SH-SY5Y (cell line): ENCODE data around the gene PRSS12.

Source experiments
- GATA2 ChIP-seq: IDR thresholded peaks from 2 replicates; pipeline ENCODE4 v1.6.1; 2011; ENCODE audit warnings: mild to moderate bottlenecking, low read depth, low read length
- GATA3 ChIP-seq: IDR thresholded peaks from 2 replicates; pipeline ENCODE4 v1.6.1; 2011; ENCODE audit warnings: low read depth, mild to moderate bottlenecking, low read length, moderate library complexity

- TF ChIP-seq GATA3 (no peak), GATA2 (peak; percentile 22; the same call in 1 of the 2 replicates)
Measured at GRCh38 chr4:118352843-118353533, at the start of gene PRSS12.
